ENCODE data around the gene ADSS2. TPM values are rescaled to one million over a fixed set of nuclear protein-coding genes. Genes with fewer than 3 reads are reported as not detected.
"Not testable (repeated sequence)": the region's sequence is repeated elsewhere in the genome, so short reads cannot be mapped to it uniquely, and the experiment has no call there.

The ADSS2 gene
- total and polyA plus RNA-seq, 9 donors = 15.4 to 27.0 (median 20.9) TPM

- no peaks in the 10 kb centered on the region for H3K4me1 ChIP-seq (ENCODE audit: control insufficient read depth, insufficient read depth, low read length)
- H3K36me3 ChIP-seq (ENCODE audit: control insufficient read depth, insufficient read depth, low read length) = no peaks in the 10 kb centered on the region
- H3K27me3 ChIP-seq (ENCODE audit: control insufficient read depth, insufficient read depth, low read length) = no peaks in the 10 kb centered on the region
- no peak overlapping the region for H3K4me3 ChIP-seq (ENCODE audit: low read length)
- WGBS (ENCODE audit: insufficient coverage) = no CpG with 5 or more reads among the region's 1 CpG
- no peak for DNase-seq
- H3K27ac ChIP-seq (ENCODE audit: low read length) = no peak overlapping the region
- H3K9me3 ChIP-seq (replicated peaks; ENCODE audit: control insufficient read depth, low read depth, low read length) = no peaks in the 10 kb centered on the region
These were observed 65.1 kb downstream of the ADSS2 start for GRCh38 chr1:244386595-244386994.

GRCh38 chr1:244384066-244384465 lies 67.6 kb downstream of the ADSS2 start:
- H3K9me3 ChIP-seq (replicated peaks; ENCODE audit: control insufficient read depth, low read depth, low read length) = no peaks in the 10 kb centered on the region
- WGBS (ENCODE audit: insufficient coverage) = 86% methylated on average over 1 of the region's 3 CpGs
- DNase-seq = no peak
- H3K27ac ChIP-seq (ENCODE audit: low read length) = no peak overlapping the region
- H3K4me3 ChIP-seq (ENCODE audit: low read length) = no peak overlapping the region
- H3K4me1 ChIP-seq (ENCODE audit: control insufficient read depth, insufficient read depth, low read length) = no peaks in the 10 kb centered on the region
- H3K36me3 ChIP-seq (ENCODE audit: control insufficient read depth, insufficient read depth, low read length) = no peaks in the 10 kb centered on the region
- H3K27me3 ChIP-seq (ENCODE audit: control insufficient read depth, insufficient read depth, low read length) = no peaks in the 10 kb centered on the region

GRCh38 chr1:244383278-244383884 lies 68.3 kb downstream of the ADSS2 start:
- Histone ChIP-seq H3K9me3 (replicated peaks; ENCODE audit: control insufficient read depth, low read depth, low read length) (no peaks in the 10 kb centered on the region), H3K27ac (ENCODE audit: low read length) (no peak overlapping the region), H3K27me3 (ENCODE audit: control insufficient read depth, insufficient read depth, low read length) (no peaks in the 10 kb centered on the region), H3K4me1 (ENCODE audit: control insufficient read depth, insufficient read depth, low read length) (no peaks in the 10 kb centered on the region), H3K36me3 (ENCODE audit: control insufficient read depth, insufficient read depth, low read length) (no peaks in the 10 kb centered on the region), H3K4me3 (ENCODE audit: low read length) (no peak overlapping the region)
- DNase-seq = no peak
- WGBS (ENCODE audit: insufficient coverage) = 83% methylated on average over 2 of the region's 4 CpGs

- Histone ChIP-seq H3K4me1 (ENCODE audit: control insufficient read depth, insufficient read depth, low read length) (no peaks in the 10 kb centered on the region), H3K4me3 (ENCODE audit: low read length) (no peak overlapping the region), H3K9me3 (replicated peaks; ENCODE audit: control insufficient read depth, low read depth, low read length) (no peaks in the 10 kb centered on the region), H3K27me3 (ENCODE audit: control insufficient read depth, insufficient read depth, low read length) (no peaks in the 10 kb centered on the region), H3K36me3 (ENCODE audit: control insufficient read depth, insufficient read depth, low read length) (no peaks in the 10 kb centered on the region), H3K27ac (ENCODE audit: low read length) (no peak overlapping the region)
- 83% methylated on average over 4 of the region's 7 CpGs for WGBS (ENCODE audit: insufficient coverage)
- DNase-seq = no peak
These were observed 69.7 kb downstream of the ADSS2 start for GRCh38 chr1:244381878-244382565.

GRCh38 chr1:244376126-244376525 lies 75.6 kb downstream of the ADSS2 start:
- Histone ChIP-seq H3K27ac (ENCODE audit: low read length) (no peak overlapping the region), H3K4me1 (ENCODE audit: control insufficient read depth, insufficient read depth, low read length) (no peaks in the 10 kb centered on the region), H3K27me3 (ENCODE audit: control insufficient read depth, insufficient read depth, low read length) (no peaks in the 10 kb centered on the region), H3K4me3 (ENCODE audit: low read length) (no peak overlapping the region), H3K36me3 (ENCODE audit: control insufficient read depth, insufficient read depth, low read length) (no peaks in the 10 kb centered on the region), H3K9me3 (replicated peaks; ENCODE audit: control insufficient read depth, low read depth, low read length) (no peaks in the 10 kb centered on the region)
- WGBS (ENCODE audit: insufficient coverage) = 77% methylated on average over 2 of the region's 6 CpGs
- DNase-seq = no peak

- H3K27ac ChIP-seq (ENCODE audit: low read length) = no peak overlapping the region
- no peaks in the 10 kb centered on the region for H3K27me3 ChIP-seq (ENCODE audit: control insufficient read depth, insufficient read depth, low read length)
- no peaks in the 10 kb centered on the region for H3K4me1 ChIP-seq (ENCODE audit: control insufficient read depth, insufficient read depth, low read length)
- H3K9me3 ChIP-seq (replicated peaks; ENCODE audit: control insufficient read depth, low read depth, low read length) = no peaks in the 10 kb centered on the region
- no peak overlapping the region for H3K4me3 ChIP-seq (ENCODE audit: low read length)
- H3K36me3 ChIP-seq (ENCODE audit: control insufficient read depth, insufficient read depth, low read length) = no peaks in the 10 kb centered on the region
- DNase-seq = no peak
- WGBS (ENCODE audit: insufficient coverage) = 80% methylated on average over 2 of the region's 7 CpGs
These were observed 76.7 kb downstream of the ADSS2 start for GRCh38 chr1:244375051-244375450.

- not testable (repeated sequence) for DNase-seq; H3K9me3 ChIP-seq (replicated peaks; ENCODE audit: control insufficient read depth, low read depth, low read length); H3K36me3 ChIP-seq (ENCODE audit: control insufficient read depth, insufficient read depth, low read length); H3K27ac ChIP-seq (ENCODE audit: low read length); H3K4me1 ChIP-seq (ENCODE audit: control insufficient read depth, insufficient read depth, low read length); H3K27me3 ChIP-seq (ENCODE audit: control insufficient read depth, insufficient read depth, low read length); H3K4me3 ChIP-seq (ENCODE audit: low read length)
- WGBS (ENCODE audit: insufficient coverage) = 100% methylated on average over 1 of the region's 6 CpGs
These were observed 77.2 kb downstream of the ADSS2 start for GRCh38 chr1:244374484-244374883.

- WGBS (ENCODE audit: insufficient coverage) = 73% methylated on average over 10 of the region's 11 CpGs
- DNase-seq = no peak
- Histone ChIP-seq H3K4me1 (ENCODE audit: control insufficient read depth, insufficient read depth, low read length) (no peaks in the 10 kb centered on the region), H3K27me3 (ENCODE audit: control insufficient read depth, insufficient read depth, low read length) (no peaks in the 10 kb centered on the region), H3K27ac (ENCODE audit: low read length) (no peak overlapping the region), H3K36me3 (ENCODE audit: control insufficient read depth, insufficient read depth, low read length) (no peaks in the 10 kb centered on the region), H3K9me3 (replicated peaks; ENCODE audit: control insufficient read depth, low read depth, low read length) (no peaks in the 10 kb centered on the region), H3K4me3 (ENCODE audit: low read length) (no peak overlapping the region)
These were observed 80.2 kb downstream of the ADSS2 start for GRCh38 chr1:244371242-244372141.

GRCh38 chr1:244370060-244370637 lies 81.6 kb downstream of the ADSS2 start:
- Histone ChIP-seq H3K4me3 (ENCODE audit: low read length) (no peak overlapping the region), H3K36me3 (ENCODE audit: control insufficient read depth, insufficient read depth, low read length) (no peaks in the 10 kb centered on the region), H3K27me3 (ENCODE audit: control insufficient read depth, insufficient read depth, low read length) (no peaks in the 10 kb centered on the region), H3K27ac (ENCODE audit: low read length) (no peak overlapping the region), H3K9me3 (replicated peaks; ENCODE audit: control insufficient read depth, low read depth, low read length) (peaks cover 1% of the 10 kb centered on the region), H3K4me1 (ENCODE audit: control insufficient read depth, insufficient read depth, low read length) (no peaks in the 10 kb centered on the region)
- 63% methylated on average over 3 of the region's 8 CpGs for WGBS (ENCODE audit: insufficient coverage)
- no peak for DNase-seq
